Measurements from ENCODE around the gene CYB5R3.
"Not testable (repeated sequence)": the region's sequence is repeated elsewhere in the genome, so short reads cannot be mapped to it uniquely, and the experiment has no call there.

- not testable (repeated sequence) for TF ChIP-seq CTCF, POLR2A (IDR thresholded peaks at IDR 0.05)
These were observed 23.9 kb upstream of the CYB5R3 start for GRCh38 chr22:42673071-42673470.
